ENCODE results near the gene ZMIZ1.

DNA sequence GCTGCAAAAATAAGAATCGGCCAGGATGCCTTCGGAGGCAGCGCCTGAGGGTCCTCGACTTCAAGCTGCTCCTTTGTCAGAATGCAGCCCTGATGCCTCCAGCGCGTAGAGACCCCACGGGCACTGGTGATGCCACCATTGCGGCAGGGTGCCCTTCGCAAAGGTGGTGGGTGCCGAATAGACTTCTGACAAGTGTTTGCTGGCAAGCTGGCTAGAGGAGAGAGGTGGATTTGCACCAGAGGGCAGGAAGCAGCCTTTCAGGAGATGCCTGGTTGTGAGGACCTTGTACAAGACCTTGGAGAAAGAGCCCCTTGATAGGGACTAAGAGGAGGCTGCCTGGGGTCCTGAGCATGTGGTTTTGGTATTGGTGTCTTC is 175.3 kb downstream of the ZMIZ1 start:
- TF ChIP-seq, protein P1, sequence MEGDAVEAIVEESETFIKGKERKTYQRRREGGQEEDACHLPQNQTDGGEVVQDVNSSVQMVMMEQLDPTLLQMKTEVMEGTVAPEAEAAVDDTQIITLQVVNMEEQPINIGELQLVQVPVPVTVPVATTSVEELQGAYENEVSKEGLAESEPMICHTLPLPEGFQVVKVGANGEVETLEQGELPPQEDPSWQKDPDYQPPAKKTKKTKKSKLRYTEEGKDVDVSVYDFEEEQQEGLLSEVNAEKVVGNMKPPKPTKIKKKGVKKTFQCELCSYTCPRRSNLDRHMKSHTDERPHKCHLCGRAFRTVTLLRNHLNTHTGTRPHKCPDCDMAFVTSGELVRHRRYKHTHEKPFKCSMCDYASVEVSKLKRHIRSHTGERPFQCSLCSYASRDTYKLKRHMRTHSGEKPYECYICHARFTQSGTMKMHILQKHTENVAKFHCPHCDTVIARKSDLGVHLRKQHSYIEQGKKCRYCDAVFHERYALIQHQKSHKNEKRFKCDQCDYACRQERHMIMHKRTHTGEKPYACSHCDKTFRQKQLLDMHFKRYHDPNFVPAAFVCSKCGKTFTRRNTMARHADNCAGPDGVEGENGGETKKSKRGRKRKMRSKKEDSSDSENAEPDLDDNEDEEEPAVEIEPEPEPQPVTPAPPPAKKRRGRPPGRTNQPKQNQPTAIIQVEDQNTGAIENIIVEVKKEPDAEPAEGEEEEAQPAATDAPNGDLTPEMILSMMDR (IDR thresholded peaks at IDR 0.05) = no peak
- no peak for TF ChIP-seq ZFX (IDR thresholded peaks at IDR 0.05; ENCODE audit: borderline replicate concordance)
